DMS79 treated with DMSO at 0.1 percent for 48 hours (cell line): ENCODE results near the gene AURKA.
"Not testable (repeated sequence)": the region's sequence is repeated elsewhere in the genome, so short reads cannot be mapped to it uniquely, and the experiment has no call there.

Experiments used
- DNase-seq: peaks from one replicate; lab custom pipeline; 2025; lab: John Stamatoyannopoulos, UW

Gene AURKA

DNA sequence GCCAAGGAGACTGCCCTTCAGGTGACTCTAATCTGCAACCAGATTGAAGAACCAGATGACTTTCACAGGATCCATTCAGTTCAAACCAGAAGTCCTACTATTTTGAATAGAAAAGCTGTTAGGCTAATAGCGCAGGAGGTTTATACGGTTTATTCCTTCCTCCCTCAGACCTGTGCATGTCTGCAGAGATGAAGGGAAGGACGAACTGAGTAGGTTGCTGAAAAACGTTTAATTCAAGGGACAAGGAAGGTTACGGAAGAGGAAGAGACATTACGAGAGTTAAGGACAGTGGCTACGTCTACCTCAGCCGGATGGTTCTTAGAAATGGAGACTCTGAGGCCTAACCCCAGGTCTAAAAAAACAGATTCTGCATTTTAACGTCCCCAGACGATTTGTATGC is 978 bp downstream of the AURKA start:
- DNase-seq = peak; percentile 12

DNA sequence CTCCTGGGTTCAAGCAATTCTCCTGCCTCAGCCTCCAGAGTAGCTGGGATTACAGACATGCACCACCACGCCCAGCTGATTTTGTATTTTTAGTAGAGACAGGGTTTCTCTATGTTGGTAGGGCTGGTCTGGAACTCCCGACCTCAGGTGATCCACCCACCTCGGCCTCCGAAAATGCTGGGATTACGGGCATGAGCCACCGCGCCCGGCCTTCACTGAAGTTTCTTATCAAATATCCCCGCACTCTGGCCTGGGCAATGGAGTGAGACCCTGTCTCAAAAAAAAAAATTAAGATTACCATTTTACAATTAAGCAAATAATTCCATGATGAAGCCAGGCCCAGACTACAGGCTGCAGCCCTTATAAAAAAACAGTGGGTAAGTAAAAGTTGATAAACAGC is 1.6 kb downstream of the AURKA start:
- not testable (repeated sequence) for DNase-seq

DNA sequence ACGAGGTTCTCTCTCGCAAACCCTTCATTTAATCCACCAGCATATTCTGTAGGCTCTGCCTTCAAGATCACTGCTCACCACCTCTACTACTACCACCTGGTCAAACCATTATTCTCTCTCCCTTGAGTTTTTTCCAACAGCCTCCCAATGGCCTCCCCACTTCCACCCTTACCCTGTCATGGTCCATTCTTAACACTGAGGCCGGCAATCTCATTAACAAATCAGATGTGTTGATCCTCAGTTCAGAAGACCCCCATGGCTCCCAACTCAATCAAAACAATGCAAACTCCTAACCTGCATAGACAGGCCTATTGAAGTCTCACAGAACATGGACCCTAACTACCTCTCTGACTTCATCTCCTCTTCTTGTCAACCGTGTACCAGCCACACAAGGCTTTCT is 2.2 kb downstream of the AURKA start:
- no peak for DNase-seq

DNA sequence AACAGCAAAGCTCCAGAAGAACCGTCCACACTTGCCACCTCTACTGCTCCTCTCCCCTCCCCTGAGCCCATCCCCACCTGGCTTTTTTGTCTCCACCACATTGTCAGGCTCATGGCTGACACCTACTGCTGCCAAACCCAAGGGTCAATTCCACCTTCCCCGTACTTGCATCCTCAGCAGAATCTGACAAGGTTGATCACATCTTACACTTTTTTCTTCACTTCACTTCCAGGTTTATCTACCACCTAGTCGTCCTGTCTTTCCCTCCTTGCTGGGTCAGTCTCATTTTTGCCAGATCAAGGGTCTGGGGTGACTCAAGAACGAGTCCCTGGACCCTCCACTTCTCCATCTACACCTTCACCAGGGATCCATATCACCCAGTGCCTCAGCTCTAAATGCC is 3.1 kb downstream of the AURKA start:
- DNase-seq = no peak

DNA sequence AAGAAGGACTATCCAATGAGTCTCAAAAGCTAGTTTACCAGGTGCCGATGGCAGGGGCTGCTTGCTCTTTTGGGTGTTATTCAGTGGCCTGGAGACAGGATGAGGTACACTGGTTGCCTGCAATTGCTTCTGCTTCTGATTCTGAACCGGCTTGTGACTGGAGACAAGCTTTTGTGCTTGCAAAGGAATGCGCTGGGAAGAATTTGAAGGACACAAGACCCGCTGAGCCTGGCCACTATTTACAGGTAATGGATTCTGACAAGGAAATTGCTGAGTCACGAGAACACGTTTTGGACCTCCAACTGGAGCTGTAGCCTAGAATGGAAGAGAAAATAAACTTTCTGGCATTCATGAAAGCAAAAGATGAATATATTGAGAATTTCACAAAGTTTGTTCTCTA is 5.8 kb downstream of the AURKA start:
- DNase-seq = no peak

DNA sequence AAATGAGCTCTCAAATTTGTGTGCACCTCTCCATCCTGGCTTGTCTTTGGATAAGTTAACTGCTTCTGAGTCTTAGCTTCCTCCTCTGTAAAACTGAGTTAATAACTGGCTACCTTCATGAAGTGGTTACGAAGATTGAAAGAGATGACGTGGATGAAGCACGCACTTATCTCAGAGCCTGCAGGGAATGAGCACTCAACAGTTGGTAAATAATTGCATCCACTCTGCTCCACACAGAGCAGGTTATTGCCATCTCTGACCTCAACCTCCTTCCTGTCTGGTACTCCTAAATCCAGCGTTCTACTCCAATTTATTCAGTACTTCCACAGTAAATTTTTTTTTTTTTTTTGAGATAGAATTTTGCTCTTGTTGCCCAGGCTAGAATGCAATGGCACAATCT is 6.9 kb downstream of the AURKA start:
- no peak for DNase-seq

DNA sequence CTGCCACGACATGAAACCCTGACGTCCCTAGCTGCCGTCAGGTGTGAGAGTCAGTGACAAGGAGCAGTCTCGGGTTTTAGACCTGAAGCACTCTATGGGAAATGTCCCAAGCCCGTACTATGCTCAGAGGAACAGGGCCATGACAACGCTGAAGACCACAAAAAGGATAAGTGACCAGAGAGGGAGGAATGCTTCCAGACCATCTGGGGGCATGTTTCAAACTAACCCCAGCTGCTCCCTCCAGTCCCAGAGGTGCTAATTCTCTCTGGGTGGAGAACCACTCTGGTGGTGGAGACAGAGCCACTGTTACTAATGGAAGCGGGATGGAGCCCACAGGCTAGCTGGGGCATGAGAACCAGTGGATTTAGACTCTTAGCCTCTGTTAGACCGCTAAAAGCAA is 8.7 kb downstream of the AURKA start:
- no peak for DNase-seq

DNA sequence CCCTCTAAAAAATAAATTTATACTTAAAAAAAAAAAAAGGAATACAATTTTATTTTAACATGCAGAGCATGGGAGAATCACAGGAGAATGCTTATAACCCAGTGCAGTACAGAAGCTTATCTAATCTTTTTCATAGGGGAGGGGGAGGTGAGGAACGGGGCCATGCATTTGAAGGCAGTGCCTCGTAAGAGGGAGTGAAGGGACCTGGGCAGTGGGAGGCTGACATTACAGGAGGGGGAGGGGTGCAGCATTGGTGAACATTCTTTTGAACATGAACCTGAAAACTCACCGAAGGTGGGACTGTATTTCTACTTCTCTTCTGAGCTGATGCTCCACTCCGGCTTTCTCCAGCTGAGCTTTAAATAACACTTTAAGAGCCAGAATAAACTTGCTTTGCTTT is 9.3 kb downstream of the AURKA start:
- no peak for DNase-seq

DNA sequence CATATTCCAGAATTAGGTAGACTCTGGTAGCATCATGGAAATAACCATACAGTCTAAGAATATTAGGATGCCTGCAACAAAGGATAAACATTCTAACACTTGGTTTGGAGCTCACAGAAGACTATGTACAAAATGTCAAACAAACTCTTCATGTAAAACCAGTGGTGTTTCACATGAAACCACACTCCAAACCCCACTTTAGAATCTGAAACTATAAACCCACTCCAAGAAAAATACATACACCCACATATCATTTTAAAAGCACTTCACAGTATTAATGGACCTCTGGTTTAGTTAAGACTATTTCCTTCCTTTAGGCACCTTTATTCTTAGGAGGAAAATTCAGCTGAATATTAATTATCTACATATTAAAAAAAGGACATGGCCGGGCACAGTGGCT is 10.5 kb downstream of the AURKA start:
- no peak for DNase-seq

DNA sequence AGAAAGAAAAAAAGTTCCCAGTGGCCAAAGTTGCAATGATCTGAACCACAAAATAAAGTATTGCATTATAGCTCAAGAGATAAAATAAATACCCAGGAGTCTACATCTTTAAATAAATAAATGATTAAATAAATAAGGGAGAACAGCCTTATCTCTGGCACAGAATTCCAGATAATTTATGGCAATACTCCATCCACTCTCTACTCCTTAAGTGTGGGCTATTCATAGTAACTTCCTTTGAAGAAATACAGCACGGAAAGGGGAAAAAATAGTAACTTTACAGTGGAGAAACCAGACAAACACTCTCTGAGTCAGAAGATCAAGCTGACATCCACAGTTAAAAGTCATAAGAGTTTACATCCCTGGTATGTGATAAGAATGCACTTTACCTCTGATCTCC is 11.6 kb downstream of the AURKA start:
- no peak for DNase-seq

DNA sequence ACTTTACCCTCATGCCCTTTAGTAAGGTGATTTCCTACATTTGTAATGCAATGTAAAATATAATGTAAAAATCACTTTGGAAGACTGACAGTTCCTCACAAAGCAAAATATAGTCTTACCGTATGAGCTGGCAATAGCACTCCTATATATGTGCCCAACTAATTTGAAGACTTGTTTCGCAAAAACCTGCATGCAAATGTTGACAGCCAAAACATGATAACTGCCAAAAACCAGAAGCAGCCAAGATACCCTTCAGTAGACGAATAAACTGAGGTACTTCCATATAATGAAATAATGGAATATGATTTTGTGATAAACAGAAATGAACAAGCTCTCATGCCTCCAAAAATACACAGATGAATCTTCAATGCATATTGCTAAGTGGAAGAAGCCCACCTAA is 13.6 kb downstream of the AURKA start:
- DNase-seq = no peak

DNA sequence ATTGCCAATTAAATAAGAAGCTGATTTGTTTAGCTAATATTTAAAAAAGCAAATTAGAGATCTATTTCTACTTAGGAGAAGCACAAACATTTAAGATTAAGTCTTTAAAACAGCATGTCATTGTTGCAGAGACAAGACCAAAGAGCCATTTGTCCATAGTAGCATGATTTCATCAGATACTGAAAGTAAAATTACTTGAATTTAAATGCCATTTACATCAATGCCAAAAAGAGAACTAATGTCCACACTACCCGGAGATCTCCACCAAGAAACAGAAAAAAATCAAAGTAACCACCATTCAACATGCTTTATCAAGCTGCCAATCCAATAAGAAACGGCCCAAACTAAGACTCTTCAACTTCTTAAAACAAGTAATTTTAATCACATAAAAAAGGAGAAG is 15.7 kb downstream of the AURKA start:
- no peak for DNase-seq

DNA sequence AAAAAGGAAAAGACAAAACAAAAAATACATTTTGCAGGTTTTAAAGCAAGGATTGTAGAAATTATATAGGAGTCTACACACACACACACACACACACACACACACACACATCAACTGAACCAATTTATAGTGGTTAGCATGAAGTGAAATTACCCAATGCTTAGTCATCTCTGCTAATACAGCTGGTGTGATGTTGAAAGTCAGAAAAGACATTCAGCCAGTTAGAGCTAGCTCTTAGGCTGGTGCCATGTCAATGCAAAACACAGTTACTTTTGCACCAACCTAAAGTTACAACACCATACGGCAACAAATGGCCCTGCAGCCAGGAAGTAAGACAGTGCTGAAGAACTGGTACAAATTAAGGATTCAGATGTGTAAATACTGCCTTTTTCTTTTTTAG is 18.1 kb downstream of the AURKA start:
- DNase-seq = no peak

DNA sequence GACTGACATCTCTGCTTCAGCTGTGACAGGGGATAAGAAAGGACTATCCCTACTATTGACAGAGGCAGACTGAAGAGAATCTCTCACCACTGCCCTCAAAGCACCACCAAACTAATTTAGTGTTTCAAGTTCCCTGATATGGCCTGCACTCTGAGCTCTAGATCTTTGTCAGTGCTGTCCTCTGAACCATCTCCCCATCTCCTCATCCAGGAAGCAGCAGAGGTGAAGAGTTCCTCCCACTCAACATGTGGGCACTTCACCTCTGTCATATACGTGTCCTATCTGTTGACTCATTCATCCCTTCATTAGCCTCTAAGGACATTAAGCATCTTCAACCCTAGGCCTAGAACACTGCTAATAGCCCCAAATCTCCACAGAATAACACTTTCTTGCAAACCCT is 19.2 kb downstream of the AURKA start:
- no peak for DNase-seq

DNA sequence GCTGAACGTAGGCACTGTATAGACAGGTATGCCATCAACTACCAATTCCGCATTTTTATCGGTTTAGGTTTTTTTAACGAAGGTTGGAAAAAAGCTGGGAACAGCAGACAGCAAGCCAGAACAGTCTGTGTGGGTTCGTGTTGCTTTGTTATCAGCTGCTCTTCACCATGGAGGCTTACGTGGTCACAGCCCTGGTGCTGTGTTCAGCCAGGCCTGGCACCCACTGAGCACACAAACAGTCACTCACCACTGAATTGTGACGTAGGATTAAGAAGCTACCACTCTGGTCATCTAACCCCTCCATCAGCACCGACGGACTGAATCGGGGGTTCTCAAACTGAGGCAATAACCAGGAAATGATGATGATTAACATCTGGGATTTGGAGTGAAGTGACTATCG is 20.0 kb downstream of the AURKA start:
- no peak for DNase-seq

DNA sequence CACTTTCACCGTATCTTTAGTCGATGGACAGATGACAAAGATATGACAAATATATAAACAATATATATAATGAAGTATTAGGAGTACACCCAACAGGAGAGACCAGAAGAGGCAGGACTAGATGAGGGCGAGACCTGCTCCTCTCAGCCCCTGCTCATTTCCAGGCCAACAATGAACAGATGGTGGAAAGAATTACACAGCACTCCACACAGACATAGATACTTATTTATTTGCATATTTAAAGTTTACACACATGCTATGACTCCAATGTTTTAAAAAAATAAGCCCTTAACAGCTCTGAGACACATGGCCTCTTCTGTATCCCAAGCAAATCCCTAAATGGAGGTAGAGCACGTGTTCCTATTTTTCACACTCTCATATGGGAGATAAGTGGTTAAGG is 22.8 kb downstream of the AURKA start:
- DNase-seq = no peak

DNA sequence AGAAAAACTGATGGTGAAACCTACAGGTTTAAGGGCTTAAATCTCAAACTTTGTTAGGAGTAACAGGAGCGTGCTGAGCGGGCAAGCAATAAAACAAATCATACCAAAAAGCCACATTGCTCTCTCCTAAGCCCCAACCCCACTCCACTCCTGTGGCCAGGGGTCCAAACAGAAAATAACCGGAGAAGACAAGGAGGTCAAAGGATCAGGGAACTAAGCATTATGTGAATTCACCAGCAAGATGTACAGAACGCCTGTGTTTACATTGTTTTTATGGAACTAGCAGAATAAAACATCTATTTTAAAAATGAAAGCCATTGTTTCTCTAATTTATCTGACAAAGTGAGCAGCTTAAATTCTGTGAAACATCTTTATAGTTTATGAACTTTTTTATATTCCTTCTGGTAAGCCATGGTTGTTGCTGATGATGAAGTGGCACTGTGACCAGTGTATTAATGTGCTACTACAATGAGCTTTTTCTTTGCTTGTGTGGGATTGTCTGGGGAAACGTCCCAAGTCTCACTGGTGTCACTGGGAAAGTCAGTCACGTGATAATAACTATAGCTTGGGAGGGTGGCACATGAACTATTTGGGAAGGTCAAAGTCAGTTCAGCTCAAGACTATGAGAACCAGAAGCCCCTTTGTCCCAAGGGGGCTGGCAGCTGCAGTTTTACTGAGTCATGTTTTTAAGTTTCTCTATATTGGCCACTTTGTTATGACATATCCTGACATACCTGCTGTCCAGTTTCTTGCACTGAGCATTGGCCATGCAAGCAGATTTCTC is 23.5 kb downstream of the AURKA start:
- no peak for DNase-seq

DNA sequence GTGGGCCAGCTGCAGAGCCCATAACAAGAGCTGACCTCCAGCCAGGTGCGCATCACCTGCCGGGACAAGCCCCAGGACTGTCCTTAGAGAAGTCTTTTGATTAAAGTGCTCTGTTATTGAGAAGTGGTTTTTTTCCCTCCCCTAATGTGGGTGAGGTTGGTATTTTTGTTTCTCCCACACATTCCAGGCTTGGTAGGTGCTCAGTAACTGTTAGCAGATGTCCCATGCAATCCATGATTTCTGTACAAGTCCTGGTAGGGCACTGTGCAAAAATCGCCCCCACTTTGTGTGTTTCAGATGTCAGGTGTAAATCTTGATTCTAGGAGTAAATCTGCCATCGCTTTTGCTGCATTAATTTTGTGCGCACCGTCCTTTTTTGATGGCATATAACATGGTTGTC is 28.5 kb downstream of the AURKA start:
- DNase-seq = no peak

DNA sequence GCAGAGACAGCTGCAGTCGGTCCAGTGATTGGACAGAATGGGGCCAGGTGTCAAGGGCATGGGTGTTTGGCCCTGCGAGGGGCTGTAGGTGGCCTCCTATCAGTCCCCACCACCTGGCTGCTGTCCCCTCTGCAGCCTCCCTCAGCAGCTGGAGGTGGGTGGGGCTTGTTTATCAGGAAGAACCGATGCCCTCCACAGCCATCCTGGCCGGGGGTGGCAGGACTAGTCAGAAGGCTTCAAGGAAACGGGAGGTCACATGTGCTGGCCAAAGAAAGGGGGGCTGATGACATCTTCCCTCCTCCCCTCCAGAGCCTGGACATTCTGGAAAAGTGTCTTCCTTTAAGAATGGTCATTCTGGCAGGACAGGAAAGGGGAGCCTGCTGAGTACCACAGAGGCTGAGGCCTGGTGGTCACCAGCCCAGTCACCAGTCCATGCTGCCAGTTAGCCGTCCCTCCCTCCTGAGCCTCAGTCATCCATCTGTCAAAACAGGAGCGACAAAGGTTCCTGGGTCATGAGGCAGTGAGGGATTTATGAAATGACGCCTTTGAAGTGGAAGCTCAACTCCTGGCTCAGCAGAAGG is 29.1 kb downstream of the AURKA start:
- no peak for DNase-seq

DNA sequence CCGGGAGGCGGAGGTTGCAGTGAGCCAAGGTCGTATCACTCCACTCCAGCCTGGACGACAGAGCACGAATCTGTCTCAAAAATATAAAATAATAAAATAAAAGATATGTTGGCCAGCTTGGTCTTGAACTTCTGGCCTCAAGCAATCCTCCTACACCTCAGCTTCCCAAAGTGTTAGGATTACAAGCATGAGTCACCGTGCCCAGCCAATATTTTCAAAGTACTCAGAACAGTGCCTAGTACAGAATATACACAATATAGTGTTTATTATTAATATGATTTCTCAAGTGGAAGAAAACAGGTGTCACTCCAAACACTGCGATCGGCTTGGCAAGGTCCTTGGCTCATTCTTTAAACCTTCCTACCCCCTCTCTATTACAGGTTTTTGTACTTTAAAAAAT is 30.1 kb downstream of the AURKA start:
- no peak for DNase-seq

DNA sequence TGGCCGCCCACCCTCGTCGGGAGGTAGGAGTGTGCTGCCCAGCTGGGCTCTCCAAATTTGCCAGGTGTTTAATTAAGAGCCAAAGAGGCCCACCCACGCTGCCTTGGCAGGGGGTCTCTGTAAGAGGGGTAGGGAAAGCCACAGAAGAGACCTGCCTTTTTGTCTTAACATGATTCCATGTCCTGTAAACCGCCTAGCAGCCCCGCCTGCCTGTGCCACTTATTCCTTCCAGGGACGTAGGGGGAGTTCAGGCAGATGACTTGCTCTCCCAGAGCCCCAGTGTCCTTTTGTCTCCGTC is 31.2 kb downstream of the AURKA start:
- peak; percentile 73 for DNase-seq

DNA sequence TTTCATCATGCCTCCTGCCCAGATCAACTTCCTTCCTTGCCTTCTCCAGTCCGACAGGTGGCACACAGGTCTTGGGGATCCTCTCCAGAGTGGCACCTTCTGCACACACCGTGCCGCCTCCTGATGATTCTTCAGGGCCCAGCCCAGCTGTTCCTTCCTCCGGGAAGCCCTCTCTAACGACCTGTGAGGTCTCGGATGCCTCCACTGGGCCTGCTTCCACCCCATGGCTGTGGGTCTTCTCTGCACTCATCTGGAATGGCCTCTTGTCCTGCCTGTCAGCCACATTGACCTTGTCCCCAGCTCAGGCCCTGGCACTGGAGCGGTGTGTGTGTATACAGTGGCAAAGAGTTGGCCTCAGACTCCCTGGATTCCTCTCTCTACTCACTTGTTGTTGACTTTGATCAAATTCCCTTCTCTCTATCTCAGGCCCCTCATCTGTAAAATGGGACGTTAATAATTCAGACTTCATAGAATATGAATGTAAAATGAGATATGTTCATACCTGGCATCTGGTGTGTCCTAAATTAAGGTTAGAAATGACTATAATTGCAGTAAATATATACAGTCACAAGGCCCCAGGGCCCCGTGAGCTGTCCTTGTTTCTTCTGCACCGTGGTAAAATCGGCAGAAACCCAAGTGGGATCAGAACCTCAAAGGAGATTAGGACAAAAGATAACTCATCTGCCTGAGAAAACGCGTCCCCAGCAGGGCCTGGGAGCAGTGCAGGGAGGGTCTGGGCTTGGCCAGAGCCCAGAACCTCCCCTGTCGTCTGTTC is 31.7 kb downstream of the AURKA start:
- peak; percentile 39 for DNase-seq
